ENCODE results near the gene TSPAN11. TPM values are rescaled to one million over a fixed set of nuclear protein-coding genes. Genes with fewer than 3 reads are reported as not detected.
"Not testable (repeated sequence)": the region's sequence is repeated elsewhere in the genome, so short reads cannot be mapped to it uniquely, and the experiment has no call there.

Gene TSPAN11
- total RNA-seq, 1 donor, result not detected

DNA sequence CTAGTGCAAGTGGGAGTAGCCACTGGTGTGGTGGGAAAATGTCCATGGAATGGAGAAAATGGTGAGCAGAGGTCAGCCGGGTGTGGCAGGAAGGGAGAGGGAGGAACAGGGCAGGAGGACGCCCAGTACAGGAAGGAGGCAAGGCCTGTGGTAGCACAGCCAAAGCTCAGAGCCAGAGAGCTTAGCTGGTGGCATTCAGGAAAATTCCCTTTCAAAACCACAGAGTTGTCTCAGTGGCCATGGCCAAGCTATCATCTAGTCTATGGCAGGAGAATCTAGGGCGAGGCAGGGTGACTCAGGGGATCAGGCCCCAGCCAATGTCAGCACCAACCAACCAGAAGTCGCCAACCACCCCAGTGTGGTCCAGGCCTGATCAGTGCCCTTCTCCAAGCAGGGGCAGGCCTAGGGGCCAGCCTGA is 79.4 kb downstream of the TSPAN11 start:
- Histone ChIP-seq H3K9me3 (ENCODE audit: low read depth, low read length) (no peaks in the 10 kb centered on the region), H3K4me1 (ENCODE audit: insufficient read depth, low read length) (no peaks in the 10 kb centered on the region), H3K27me3 (ENCODE audit: insufficient read depth, low read length) (no peaks in the 10 kb centered on the region)

DNA sequence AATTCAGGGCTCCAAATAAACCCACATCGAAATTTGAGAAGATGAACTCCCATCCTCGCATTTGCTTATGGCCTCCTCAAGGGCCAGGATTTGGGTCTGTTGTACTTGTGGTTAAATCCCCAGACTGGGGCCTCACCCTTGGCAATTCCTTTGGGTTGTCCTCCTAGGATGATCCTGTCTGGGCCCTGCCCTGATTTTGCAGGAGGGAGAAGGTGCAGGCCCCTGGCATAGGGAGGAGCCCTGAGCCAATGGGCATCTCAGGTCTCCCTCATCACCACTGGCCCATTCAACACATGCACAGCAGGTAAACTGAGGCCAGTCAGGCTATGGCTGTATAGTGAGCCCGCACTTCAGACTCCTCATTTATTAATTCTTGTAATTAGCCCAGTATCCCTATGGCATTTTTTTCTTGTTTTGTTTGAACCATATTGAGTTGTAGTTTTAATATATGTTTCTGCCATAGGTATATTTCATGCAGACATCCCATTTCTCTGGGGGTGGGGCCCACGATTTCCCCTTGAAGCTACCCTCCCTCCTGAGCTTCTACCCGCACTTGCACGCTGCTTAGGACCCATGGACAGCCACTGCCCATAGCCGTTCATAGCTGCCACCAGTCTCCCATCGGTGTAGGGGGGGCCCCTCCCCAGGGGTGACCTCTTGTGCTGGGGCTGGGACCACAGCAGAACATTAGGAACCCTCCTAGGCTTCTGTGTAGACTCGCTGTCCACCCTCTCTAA is 80.0 kb downstream of the TSPAN11 start:
- Histone ChIP-seq H3K4me1 (ENCODE audit: insufficient read depth, low read length) (no peaks in the 10 kb centered on the region), H3K4me3 (ENCODE audit: low read length) (no peak overlapping the region), H3K27me3 (ENCODE audit: insufficient read depth, low read length) (no peaks in the 10 kb centered on the region), H3K9me3 (ENCODE audit: low read depth, low read length) (no peaks in the 10 kb centered on the region)

More for the DNA sequence above, 79.4 kb downstream of the TSPAN11 start:
- H3K4me3 ChIP-seq (ENCODE audit: low read length), result no peak overlapping the region

DNA sequence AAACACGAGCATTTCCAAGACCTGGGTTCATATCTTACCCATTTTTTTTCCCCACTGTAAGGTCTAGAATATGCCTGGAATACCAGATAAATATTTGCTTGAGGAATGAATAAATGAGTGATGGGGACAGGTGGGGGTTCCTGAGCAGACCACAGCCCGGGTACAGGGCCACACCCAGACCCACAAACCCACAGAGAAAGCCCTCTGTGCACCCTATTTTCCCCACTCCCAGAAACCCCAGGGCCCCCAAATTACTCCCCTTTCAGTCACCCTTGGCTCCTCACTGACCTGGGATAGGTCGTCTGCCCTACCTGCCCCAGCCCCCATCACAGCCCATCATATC is 80.6 kb downstream of the TSPAN11 start:
- Histone ChIP-seq H3K4me1 (ENCODE audit: insufficient read depth, low read length) (no peaks in the 10 kb centered on the region), H3K4me3 (ENCODE audit: low read length) (no peak overlapping the region), H3K27me3 (ENCODE audit: insufficient read depth, low read length) (no peaks in the 10 kb centered on the region), H3K9me3 (ENCODE audit: low read depth, low read length) (no peaks in the 10 kb centered on the region)

DNA sequence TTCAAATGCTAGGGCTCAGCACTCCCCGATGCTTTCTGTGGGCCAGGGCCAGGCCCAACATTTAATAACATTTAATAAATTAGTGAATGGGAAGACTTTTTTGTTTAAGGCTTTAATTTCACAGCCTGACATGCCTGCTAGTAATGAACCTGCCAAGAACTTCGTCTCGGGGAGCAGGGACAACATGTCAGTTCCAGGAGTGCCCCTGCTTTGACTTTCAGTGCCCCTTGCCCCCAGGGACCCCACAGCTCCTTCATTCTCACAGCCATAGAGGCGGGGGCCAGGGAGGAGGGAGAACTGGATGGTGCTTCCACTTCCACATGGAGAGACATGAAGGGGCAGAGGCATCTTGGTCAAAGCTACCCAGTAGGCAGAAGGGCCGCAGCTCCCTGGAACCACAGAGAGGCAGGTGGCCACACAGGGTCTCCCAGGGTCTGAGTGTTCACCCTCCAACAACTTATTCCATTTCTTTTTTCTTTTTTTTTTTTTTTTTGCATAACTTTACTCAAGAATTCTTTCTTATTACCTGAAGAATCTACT is 81.2 kb downstream of the TSPAN11 start:
- Histone ChIP-seq H3K4me1 (ENCODE audit: insufficient read depth, low read length) (no peaks in the 10 kb centered on the region), H3K27me3 (ENCODE audit: insufficient read depth, low read length) (no peaks in the 10 kb centered on the region), H3K4me3 (ENCODE audit: low read length) (no peak overlapping the region), H3K9me3 (ENCODE audit: low read depth, low read length) (no peaks in the 10 kb centered on the region)

DNA sequence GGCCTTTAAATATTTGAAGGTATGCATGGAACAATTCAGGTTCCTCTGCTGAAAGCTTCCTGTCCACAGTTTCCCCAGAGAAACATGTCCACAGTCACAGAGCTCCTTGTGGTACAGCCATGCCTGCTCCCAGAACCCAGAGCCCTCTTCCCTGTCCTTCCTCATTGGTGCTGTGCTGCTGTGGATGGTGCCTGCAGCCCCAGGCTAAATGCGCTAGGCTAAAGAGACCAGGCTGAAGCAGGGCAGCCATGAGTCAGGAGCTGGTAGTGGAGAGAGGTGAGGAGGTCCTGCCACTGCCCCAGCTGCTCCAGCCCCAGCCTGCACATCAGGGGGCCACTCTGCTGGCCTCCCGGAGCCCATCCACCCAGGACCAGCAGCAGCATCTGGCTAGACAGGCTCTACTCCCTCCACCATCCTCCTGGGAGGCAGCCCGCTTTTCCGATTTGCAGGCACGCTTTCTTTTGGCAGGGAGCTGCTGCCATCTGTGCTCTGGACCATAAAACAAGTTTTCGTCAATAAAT is 81.8 kb downstream of the TSPAN11 start:
- H3K4me1 ChIP-seq (ENCODE audit: insufficient read depth, low read length), result no peaks in the 10 kb centered on the region
- no peaks in the 10 kb centered on the region for H3K27me3 ChIP-seq (ENCODE audit: insufficient read depth, low read length)
- no peak overlapping the region for H3K4me3 ChIP-seq (ENCODE audit: low read length)
- no peaks in the 10 kb centered on the region for H3K9me3 ChIP-seq (ENCODE audit: low read depth, low read length)

DNA sequence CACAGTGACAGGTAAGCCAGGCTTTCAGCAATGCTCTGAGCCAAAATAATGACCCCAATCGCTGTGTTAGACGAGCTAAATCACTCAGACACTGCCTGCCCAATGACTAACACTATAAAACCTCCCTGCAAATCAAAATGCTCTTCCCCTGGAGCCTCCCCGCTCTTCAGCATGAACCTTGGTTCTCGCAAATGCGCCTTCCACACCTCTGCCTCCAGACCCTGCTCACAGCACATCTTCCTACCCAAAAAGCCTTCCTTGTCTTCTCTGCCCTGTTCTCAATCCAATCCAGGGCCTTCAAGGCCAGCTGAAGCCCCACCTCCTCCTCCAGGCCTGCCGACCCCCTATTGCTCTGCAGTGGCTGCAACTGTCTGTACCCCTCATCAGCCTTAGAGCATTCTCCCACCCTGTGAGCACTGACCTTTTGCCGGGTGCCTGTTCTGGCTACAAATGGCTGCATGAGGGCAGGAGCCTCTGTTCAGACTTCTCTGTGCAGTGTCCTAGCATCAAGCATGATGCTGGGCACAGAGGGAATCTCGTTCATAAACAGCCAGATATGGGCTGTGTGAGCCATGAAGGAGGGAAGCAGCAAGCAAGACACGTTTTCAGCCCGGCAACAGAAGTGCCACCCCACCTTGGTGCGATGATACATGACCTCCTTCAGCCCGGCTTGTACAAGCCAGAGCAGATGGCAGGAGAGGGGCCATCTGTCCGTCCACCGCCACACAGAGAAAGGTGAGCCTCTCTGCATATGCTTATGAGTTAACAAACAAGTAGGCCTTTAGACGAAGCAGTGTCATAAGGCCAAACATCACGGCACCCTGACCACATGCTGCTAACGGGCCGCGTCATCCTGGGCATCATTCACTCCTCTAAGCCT is 82.7 kb downstream of the TSPAN11 start:
- Histone ChIP-seq H3K9me3 (ENCODE audit: low read depth, low read length) (no peaks in the 10 kb centered on the region), H3K27me3 (ENCODE audit: insufficient read depth, low read length) (no peaks in the 10 kb centered on the region), H3K4me3 (ENCODE audit: low read length) (no peak overlapping the region)

DNA sequence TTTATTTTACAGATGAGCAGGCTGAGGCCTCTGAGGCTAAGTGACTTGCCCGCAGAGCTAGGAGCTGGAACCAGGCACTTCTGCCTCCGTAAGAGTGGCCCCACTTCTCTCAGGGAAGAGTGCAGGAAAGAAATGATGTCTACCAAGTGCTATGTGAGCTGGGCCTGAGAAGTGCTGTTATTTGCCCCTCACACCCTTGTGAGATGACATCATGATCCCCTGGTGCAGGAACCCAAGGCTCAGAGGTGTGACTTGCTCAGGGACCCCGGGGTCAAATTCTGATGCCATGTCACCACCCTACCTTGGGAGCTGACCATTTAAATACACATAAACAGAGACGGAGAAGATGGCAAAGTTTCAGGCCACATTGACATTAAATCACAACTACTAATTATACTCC is 83.4 kb downstream of the TSPAN11 start:
- Histone ChIP-seq H3K27me3 (ENCODE audit: insufficient read depth, low read length) (no peaks in the 10 kb centered on the region), H3K4me1 (ENCODE audit: insufficient read depth, low read length) (no peaks in the 10 kb centered on the region), H3K9me3 (ENCODE audit: low read depth, low read length) (no peaks in the 10 kb centered on the region), H3K4me3 (ENCODE audit: low read length) (no peak overlapping the region)

More for the DNA sequence above, 82.7 kb downstream of the TSPAN11 start:
- no peaks in the 10 kb centered on the region for H3K4me1 ChIP-seq (ENCODE audit: insufficient read depth, low read length)

DNA sequence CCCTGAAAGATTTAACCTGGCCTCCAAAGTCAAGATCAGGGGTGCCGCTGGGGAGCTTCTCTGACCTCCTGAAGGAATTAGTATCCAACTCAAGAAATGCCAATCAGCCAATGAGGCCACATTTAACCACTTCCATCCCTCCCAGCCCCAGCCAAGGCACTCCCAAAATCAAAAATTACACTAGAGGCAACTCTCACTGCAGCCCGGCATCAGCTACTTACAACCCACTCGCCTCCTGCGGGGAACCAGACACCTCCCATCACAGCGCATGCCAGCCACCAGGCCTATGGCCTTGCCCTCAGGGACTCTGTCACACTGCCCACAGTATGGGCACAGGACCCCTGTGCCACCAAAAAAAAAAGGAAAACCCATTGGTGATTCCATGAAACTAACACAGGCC is 84.8 kb downstream of the TSPAN11 start:
- H3K4me1 ChIP-seq (ENCODE audit: insufficient read depth, low read length), result no peaks in the 10 kb centered on the region
- H3K27me3 ChIP-seq (ENCODE audit: insufficient read depth, low read length), result no peaks in the 10 kb centered on the region
- no peak overlapping the region for H3K4me3 ChIP-seq (ENCODE audit: low read length)
- H3K9me3 ChIP-seq (ENCODE audit: low read depth, low read length), result no peaks in the 10 kb centered on the region

DNA sequence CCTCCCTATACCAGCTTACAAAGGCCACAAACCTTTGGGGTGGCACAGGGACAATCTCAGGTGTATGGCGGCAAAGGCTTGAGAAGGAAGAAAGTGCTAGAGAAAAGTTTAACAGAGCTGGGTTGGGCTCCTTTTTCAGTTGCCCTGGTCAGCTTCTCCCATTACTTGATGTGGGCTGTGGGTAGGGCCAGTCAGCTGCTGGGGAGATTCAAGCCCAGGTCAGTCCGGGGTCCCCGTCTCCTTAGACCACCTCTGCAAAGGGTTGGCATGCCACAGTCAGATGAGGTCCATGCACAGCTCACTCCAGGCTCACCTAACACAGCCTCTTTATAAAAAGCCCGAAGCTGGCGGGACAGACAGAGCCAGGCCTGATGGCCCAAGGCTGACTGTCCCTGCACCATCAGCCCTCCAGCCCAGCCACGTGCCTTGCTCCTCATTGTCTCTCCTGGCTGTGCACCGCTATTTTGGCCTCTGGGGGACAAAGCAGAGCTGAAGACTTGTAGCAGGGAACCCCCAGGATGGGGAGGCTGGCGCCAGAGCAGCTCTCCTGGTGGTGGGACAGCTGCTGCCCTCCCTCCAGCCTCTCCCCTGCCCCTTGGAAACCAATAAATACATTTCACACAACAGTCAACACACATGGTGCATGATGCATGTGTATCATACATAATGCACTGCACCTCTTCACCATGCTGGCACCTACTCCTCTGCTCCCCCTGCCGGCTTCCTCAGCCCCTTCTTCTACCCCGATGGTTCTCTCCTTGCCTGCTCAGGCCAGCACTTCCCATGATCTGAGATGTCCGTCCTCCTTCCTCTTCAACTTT is 85.4 kb downstream of the TSPAN11 start:
- Histone ChIP-seq H3K4me1 (ENCODE audit: insufficient read depth, low read length) (no peaks in the 10 kb centered on the region), H3K9me3 (ENCODE audit: low read depth, low read length) (no peaks in the 10 kb centered on the region), H3K4me3 (ENCODE audit: low read length) (no peak overlapping the region), H3K27me3 (ENCODE audit: insufficient read depth, low read length) (no peaks in the 10 kb centered on the region)

DNA sequence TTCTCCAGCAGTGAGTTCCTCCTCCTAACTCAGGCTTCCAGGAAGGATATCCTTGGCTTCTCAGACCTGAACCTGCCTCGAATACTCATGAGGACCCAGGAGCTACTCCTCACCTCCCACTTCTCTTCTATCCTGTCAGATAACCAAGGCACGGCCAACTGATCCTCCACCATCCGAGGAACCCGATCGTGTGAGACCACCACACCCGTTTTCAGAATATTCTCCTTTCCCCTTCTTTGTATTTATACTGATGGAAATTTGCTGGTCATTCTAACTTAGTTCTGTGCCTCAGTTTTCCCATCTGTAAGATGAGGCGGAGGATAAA is 86.0 kb downstream of the TSPAN11 start:
- not testable (repeated sequence) for H3K4me3 ChIP-seq (ENCODE audit: low read length); H3K27me3 ChIP-seq (ENCODE audit: insufficient read depth, low read length); H3K9me3 ChIP-seq (ENCODE audit: low read depth, low read length); H3K4me1 ChIP-seq (ENCODE audit: insufficient read depth, low read length)

DNA sequence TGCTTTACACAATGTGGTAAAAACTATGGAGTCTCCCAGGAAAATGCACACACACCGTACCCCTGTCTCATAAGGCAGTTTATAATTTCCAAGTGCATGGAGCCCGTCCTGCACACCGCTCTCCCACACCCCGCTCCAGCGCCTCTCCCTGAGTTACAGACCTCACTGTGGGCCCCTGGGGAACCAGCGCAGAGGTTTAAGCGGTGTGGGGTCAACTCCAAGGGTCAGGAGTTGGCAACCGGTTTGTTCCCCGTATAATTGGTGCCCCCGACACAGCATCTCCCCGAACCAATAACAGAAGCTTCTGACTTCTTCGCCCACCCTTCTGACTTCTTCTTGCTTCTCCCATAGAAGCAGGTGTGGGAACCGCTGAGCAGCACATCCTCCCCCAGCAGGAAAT is 88.7 kb downstream of the TSPAN11 start:
- H3K9me3 ChIP-seq (ENCODE audit: low read depth, low read length), result no peaks in the 10 kb centered on the region
- H3K27me3 ChIP-seq (ENCODE audit: insufficient read depth, low read length), result no peaks in the 10 kb centered on the region
- H3K4me3 ChIP-seq (ENCODE audit: low read length), result no peak overlapping the region
- H3K4me1 ChIP-seq (ENCODE audit: insufficient read depth, low read length), result no peaks in the 10 kb centered on the region

DNA sequence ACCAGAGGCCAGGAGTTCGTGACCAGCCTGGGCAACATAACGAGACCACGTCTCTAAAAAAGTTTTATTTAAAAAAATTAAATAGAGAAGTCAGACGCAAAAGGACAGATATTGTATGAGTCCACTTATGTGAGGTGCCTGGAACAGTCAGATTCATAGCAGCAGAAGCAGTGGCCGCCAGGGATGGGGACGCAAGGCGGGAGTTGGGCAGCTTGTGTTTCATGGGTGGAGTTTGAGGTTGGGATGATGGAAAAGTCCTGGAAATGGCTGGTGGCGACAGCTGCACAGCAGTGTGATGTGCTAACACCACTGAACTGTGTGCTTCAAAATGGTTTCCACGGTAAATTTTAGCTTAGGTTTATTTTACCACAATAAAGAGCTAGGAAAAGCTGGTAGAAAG is 89.5 kb downstream of the TSPAN11 start:
- H3K27me3 ChIP-seq (ENCODE audit: insufficient read depth, low read length), result no peaks in the 10 kb centered on the region

DNA sequence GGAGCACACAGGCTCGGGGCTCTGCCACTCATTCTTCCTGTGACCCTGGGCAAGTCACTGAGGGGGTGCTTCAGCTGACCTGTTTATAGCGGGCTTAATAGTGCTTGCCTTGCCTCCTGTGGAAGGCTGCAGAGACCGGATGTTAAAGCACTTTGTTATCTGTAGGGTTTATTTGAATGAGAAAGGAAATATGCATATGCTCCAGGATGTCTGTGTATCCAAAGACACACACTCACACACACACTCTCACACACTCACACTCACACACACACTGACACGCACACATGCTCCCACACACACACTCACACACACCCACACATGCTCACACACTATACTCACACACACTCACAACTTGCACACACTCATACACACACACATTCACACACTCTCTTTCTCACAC is 91.0 kb downstream of the TSPAN11 start:
- no peaks in the 10 kb centered on the region for H3K4me1 ChIP-seq (ENCODE audit: insufficient read depth, low read length)
- H3K9me3 ChIP-seq (ENCODE audit: low read depth, low read length), result no peaks in the 10 kb centered on the region
- H3K4me3 ChIP-seq (ENCODE audit: low read length), result no peak overlapping the region
- no peaks in the 10 kb centered on the region for H3K27me3 ChIP-seq (ENCODE audit: insufficient read depth, low read length)

More for the DNA sequence above, 89.5 kb downstream of the TSPAN11 start:
- H3K4me1 ChIP-seq (ENCODE audit: insufficient read depth, low read length), result no peaks in the 10 kb centered on the region
- no peak overlapping the region for H3K4me3 ChIP-seq (ENCODE audit: low read length)
- H3K9me3 ChIP-seq (ENCODE audit: low read depth, low read length), result no peaks in the 10 kb centered on the region

DNA sequence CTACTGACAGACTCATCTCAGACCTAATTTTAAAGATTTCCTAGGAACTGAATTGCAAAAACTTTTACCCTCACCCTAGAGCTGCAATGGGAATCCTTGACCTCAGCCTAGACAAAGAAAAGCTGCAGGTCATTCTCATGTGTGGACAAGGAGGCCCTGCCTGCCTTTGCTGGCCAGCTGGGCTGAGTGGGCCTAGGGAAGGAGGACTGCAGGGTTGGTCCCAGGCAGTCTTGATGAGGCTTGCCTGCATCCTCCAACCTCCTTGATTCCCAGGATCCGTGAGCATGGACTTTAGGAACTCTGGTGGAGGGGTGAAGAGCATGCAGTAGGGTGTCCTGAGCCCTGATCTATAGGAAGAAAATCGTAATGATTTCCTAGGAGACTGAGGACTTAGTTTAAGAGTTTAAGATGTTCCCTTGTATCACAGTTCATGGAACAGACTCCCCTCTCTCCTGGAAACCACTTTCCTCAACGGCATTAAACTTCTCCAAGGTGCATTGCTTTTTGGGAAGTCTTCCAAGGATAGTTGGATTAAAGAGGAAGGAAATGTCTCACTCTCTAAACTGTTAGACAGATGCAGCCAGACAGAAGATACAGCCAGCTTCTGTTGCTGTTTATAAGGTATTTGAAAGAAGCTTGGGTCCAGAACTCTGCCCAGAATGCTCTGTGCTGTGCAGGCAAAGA is 91.7 kb downstream of the TSPAN11 start:
- Histone ChIP-seq H3K9me3 (ENCODE audit: low read depth, low read length) (no peaks in the 10 kb centered on the region), H3K4me3 (ENCODE audit: low read length) (no peak overlapping the region), H3K27me3 (ENCODE audit: insufficient read depth, low read length) (no peaks in the 10 kb centered on the region), H3K4me1 (ENCODE audit: insufficient read depth, low read length) (no peaks in the 10 kb centered on the region)

Data from mononuclear cell (primary cell).